IPS-NIHi7 (cell line): ENCODE data around the gene FUT6.

Experiments
- DNase-seq: peaks from one replicate; pipeline ENCODE4 v3.0.0; 2012; ENCODE audit warnings: mixed read lengths; ENCODE audit errors: extremely low spot score

The FUT6 gene

GRCh38 chr19:5827891-5828660 lies 11.4 kb downstream of the FUT6 start:
- peak; percentile 98 for DNase-seq

GRCh38 chr19:5827342-5827890 lies 12.1 kb downstream of the FUT6 start:
- DNase-seq = no peak

GRCh38 chr19:5826531-5827341 lies 12.8 kb downstream of the FUT6 start:
- DNase-seq = peak; percentile 64

- DNase-seq = no peak
Measured at GRCh38 chr19:5825178-5825577, 14.3 kb downstream of the FUT6 start.

- no peak for DNase-seq
Measured at GRCh38 chr19:5824751-5825150, 14.8 kb downstream of the FUT6 start.

GRCh38 chr19:5823579-5824281 lies 15.8 kb downstream of the FUT6 start:
- DNase-seq = peak; percentile 53

- DNase-seq = no peak
Measured at GRCh38 chr19:5822181-5822844, 17.2 kb downstream of the FUT6 start.

GRCh38 chr19:5821521-5822180 lies 17.9 kb downstream of the FUT6 start:
- DNase-seq = no peak

- DNase-seq = no peak
Measured at GRCh38 chr19:5820785-5821184, 18.7 kb downstream of the FUT6 start.

- no peak for DNase-seq
Measured at GRCh38 chr19:5818594-5818993, 20.9 kb downstream of the FUT6 start.

- DNase-seq = no peak
Measured at GRCh38 chr19:5817218-5817617, 22.3 kb downstream of the FUT6 start.

GRCh38 chr19:5814852-5815246 lies 24.7 kb downstream of the FUT6 start:
- no peak for DNase-seq

- DNase-seq = no peak
Measured at GRCh38 chr19:5814123-5814851, 25.2 kb downstream of the FUT6 start.

GRCh38 chr19:5811117-5811516 lies 28.4 kb downstream of the FUT6 start:
- DNase-seq = no peak

- no peak for DNase-seq
Measured at GRCh38 chr19:5809469-5809868, 30.0 kb downstream of the FUT6 start.

- no peak for DNase-seq
Measured at GRCh38 chr19:5809053-5809452, 30.4 kb downstream of the FUT6 start.

- DNase-seq = no peak
Measured at GRCh38 chr19:5808120-5808816, 31.2 kb downstream of the FUT6 start.

GRCh38 chr19:5806905-5807304 lies 32.6 kb downstream of the FUT6 start:
- no peak for DNase-seq

GRCh38 chr19:5806133-5806489 lies 33.4 kb downstream of the FUT6 start:
- no peak for DNase-seq
